AG04449 (cell line): ENCODE measurements around the gene USP25.

Experiments used
- CTCF ChIA-PET: fragments of 350-600 bp; formaldehyde crosslinking; extraction: SDS; loops from one replicate; lab custom pipeline; 2021; ENCODE audit warnings: antibody characterized with exemption; lab: Yijun Ruan, JAX
- POLR2A ChIA-PET: fragments of 400-600, 350-600 bp; formaldehyde crosslinking; extraction: SDS; loops from one replicate; lab custom pipeline; 2020; ENCODE audit warnings: antibody characterized with exemption, inconsistent platforms; lab: Yijun Ruan, JAX
- DNase-seq: peaks from one replicate; pipeline ENCODE4 v3.0.0-alpha.2; 2010; ENCODE audit warnings: low read depth, low spot score
- H3K4me3 ChIP-seq: 2 replicates; pipeline ENCODE4 v1.5.1; 2011; ENCODE audit warnings: low read depth, mild to moderate bottlenecking, control low read depth, low read length
- CTCF ChIP-seq: IDR thresholded peaks from one replicate; pipeline ENCODE4 v1.5.1; 2011; ENCODE audit warnings: mild to moderate bottlenecking, moderate library complexity, low read length, control low read depth, inconsistent platforms; ENCODE audit not compliant: insufficient read depth; ENCODE audit errors: missing control alignments

Gene USP25

GRCh38 chr21:15895142-15896106 lies 165.6 kb downstream of the USP25 start:
- H3K4me3 ChIP-seq = no peak overlapping the region
- POLR2A ChIA-PET = no interaction called here
- TF ChIP-seq CTCF = no peak
- CTCF ChIA-PET = interaction anchor here (0.5 to 1.1 kb wide), 3 partner anchors 186 to 1707 kb away, joined by 3 to 4 read pairs (median 4); no protein-coding TSS in a partner anchor
- no peak for DNase-seq

DNA sequence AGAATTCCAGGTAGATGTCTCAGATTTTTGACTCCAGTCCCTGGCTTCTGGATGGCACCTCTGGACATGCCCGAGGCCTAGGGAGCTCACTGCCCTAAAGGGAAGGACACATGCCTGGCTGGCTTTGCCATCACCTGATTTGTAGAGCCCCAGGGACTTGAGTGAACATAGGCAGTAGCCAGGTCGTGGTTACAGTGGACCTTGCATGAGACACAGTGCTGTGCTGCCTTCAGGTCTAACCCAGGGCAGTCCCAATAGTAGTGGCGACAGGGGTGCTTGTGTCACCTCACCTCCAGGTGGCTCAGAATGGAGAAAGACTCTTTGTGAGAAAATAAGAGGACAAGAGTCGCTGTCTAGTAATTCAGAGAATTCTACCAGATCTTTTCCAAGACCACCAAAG lies 166.7 kb downstream of the USP25 start:
- POLR2A ChIA-PET = no interaction called here

GRCh38 chr21:15904389-15904788 lies 174.6 kb downstream of the USP25 start:
- no peak overlapping the region for H3K4me3 ChIP-seq
- no peak for DNase-seq
- CTCF ChIA-PET = no interaction called here
- TF ChIP-seq CTCF = no peak
- POLR2A ChIA-PET = no interaction called here

More for the DNA sequence above, 166.7 kb downstream of the USP25 start:
- CTCF ChIA-PET = interaction anchor here (0.5 kb wide), 1 partner anchor 1706 kb away, joined by 4 read pairs; no protein-coding TSS in a partner anchor
- no peak for TF ChIP-seq CTCF
- no peak overlapping the region for H3K4me3 ChIP-seq
- no peak for DNase-seq

GRCh38 chr21:15908187-15908586 lies 178.4 kb downstream of the USP25 start:
- no peak overlapping the region for H3K4me3 ChIP-seq
- ChIA-PET POLR2A (no interaction called here), CTCF (no interaction called here)
- DNase-seq = no peak
- no peak for TF ChIP-seq CTCF

DNA sequence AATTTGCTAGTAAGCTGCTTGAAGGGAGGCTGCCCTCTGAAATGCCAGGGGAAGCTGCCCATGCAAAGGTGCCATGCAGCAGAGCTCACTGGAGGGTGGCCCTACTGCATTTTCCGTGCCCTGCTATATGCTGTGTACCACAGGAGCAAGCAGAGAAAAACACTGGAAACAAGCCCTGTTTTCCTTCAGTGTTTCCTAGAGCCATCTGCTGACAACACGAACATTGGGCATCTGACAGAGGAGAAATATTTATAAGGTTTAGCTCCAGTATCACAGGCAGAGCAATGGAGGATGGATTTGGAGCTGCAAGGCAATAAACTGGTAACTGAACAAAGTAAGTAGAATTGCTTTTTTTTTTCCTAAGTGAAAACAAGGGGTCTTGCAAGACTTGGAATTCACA lies 198.4 kb downstream of the USP25 start:
- ChIA-PET CTCF (no interaction called here), POLR2A (no interaction called here)
- H3K4me3 ChIP-seq = no peak overlapping the region
- no peak for TF ChIP-seq CTCF
- no peak for DNase-seq

- POLR2A ChIA-PET = no interaction called here
- CTCF ChIA-PET = no interaction called here
- no peak for DNase-seq
- H3K4me3 ChIP-seq = no peak overlapping the region
- no peak for TF ChIP-seq CTCF
Observed at GRCh38 chr21:15928686-15929425, 199.1 kb downstream of the USP25 start.
